Inflammatory macrophage (primary cell): ENCODE measurements around the gene FGF18.

Experiments used
- DNase-seq, 2 donors: peaks; one replicate each; pipeline ENCODE4 v3.0.0-alpha.2; 2020 to 2022

FGF18 gene

DNA sequence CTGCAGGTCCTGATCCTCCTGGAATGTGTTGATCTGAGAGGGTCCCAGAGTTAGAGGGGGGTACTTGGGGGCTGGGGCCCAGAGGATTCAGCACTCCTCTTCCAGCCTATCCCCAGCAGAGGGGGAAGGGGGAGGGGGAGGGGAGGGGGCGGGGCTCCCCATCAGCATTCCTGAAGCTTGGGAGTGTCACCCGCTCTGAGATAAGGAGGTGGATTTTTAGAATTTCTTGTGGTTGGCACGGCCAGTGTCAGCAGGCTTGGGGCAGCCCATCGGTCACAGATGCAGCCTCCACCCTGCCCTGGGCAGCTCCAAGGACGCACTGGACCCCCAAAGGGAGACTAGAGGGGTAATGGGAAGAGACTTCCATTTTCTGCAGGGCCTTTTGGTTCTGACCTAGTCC lies 5.3 kb downstream of the FGF18 start:
- DNase-seq, result no peak

DNA sequence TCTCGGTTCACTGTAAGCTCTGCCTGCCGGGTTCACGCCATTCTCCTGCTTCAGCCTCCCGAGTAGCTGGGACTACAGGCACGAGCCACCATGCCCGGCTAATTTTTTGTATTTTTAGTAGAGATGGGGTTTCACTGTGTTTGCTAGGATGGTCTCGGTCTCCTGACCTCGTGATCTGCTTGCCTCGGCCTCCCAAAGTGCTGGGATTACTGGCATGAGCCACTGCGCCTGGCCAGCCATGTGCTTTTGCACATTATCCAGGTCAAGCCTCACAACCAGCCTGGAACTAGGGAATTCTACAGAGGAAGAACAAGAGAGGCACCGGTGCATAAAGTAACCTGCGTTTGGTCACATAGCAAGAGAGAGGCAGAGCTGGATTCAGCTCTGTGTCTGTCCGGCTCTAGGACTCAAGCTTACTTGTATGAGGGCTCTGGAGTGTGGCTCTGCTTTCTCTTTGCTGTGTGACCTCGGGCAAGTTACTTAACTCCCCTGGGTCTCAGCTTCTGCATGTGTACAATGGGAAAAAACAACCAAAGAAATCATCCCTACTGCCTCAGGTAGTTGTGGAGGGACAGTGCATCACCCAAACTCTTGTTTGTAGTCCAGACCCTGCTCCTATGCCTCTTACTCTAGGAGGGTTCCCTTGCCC lies 6.3 kb downstream of the FGF18 start:
- no peak for DNase-seq

DNA sequence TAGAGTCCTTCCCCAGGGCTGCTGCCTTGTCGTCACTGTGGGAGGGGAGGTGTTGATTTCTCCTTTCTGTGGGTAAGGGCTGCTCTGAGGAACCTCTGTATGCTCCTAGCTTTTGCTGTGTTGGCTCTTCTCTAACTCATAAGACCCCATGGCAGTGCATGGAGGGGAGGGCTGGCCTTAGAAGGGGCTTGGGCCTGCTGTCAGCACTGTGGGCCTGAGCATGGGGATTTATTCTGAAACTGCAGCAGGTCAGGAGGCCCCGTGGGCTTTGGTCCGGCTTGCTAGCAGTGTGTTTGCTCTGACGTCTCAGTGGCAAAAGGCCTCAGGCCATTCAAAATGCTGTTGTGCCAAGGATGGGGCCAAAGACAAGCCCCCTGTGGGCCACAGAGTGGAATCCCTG lies 6.8 kb downstream of the FGF18 start:
- no peak for DNase-seq

DNA sequence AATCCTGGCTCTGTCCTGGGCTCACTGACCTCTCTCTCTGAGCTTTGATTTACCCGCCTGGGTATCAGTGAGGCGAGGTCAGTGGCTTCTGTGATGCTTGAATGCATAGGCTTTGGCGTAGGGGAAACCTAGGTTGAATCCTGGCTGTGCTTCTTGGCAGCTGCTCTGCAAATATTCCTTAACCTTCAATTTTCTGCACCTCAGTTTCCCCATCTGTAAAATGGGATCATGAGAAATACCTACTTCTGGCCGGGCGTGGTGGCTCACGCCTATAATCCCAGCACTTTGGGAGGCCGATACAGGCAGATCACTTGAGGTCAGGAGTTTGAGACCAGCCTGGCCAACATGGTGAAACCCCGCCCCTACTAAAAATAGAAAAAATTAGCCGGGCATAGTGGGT lies 7.2 kb downstream of the FGF18 start:
- no peak for DNase-seq

DNA sequence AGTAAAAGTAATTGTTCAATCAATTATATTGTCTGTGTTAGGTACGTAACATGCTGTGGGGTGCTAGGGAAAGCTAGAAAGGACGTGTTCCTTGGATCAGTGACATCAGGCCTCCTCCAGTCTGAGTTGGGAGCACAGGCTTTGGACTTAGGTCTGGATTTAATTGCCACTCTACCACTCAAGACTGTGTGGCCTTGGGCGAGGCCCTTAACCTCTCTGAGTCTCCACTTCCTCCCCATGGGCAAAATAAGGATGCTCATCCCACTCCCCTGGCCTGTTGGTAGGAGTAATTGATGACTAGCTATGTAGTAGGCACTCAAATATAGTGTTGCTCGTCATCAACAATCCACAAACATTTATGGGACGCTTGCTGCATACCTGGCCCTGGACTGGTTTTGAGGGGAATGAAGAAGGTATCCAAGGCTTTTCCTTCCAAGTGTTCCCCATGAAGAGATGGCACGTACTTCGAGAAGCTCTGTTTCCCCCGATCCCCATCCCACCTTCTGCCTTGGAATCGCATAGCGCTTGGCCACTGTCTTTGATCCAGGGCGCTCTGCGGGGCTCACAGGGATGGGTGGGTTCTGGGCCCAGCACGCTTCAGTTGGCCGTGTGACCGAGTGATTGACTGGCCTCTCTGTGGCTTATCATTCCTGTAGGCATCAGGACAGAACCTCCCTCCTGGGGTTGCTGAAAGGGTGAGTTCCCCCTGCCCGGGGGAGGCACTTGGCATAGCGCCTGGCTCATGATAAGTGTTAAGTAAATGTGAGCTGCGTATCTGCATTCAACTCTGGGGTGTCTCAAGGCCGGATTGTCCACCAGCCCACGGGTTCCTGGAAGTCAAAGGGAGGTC lies 8.1 kb downstream of the FGF18 start:
- no peak for DNase-seq

DNA sequence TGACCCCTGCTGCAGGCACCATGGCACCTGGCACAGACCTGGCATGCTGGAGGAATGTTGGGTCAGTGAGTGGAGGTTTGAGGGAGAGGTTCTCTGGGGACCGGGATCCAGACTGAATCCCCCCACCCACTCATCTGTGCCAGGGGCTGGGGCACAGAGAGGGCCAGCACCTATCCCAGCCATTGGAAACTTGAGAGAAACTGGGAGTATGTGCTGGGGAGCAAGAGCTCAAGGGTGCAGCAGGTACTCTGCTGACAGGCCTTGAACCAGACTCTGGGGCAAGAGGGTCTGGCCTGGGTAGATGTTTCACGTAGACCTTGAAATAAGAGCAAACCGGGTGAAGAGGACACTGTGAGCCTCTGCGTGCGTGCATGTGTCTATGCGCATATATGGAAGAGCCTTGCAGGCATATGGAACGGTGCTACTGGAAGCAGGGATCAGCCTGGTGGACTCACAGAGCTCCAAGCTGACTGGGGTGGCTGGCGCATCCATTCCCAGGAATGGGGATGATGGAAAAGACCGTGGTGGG lies 8.8 kb downstream of the FGF18 start:
- no peak for DNase-seq

DNA sequence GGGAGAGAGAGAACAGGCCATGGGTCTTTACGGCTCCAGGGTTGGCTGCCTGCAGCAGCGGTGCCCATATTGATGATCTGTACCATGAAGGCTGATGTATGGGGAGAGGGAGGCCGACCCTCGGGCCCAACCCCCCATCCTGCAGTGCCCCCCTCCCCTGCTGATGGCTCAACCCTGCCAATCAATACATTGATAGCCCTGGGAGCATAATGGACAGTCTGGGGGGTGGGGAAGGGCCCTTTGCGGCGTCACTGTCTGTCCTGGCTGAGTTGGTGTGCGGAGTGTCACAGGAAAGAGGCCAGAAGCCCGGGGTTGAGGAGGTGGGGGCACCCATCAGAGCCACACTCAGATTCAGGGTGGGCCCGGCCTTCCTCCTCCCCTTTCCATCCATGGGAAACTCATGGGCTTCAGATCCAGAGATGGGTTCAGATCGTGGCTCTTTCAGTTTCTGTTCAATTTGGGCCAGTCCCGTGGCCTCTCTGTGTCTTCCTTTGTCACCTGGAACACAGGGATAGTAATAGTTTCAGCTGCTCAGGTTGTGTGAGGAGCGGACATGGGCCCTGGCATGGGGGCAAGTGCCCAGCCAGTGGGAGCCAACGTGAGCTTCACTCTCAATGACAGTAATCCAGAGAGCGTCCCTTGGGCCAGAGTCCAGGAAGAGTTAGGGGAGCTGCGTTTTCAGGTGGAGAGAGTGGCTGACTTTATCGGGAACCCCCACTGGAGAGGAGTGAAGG lies 9.5 kb downstream of the FGF18 start:
- no peak for DNase-seq

DNA sequence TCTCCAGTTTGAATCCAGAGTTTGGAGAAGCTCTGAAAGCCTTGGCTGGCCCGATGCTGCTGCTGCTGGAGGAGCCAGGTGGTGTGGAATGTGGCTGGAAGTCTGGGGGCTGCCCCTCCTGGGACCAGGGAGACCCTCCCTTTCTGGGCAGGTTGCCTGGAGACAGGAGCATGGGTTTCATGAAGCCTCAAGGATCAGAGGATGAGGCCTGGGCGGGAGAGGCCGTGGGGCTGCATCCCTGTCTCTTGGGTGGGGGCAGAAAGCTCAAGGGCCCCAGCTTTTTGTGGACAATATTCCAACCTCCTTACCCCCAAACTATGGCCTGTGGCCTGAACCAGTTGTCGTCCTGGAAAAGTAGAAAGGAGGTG lies 10.1 kb downstream of the FGF18 start:
- no peak for DNase-seq

DNA sequence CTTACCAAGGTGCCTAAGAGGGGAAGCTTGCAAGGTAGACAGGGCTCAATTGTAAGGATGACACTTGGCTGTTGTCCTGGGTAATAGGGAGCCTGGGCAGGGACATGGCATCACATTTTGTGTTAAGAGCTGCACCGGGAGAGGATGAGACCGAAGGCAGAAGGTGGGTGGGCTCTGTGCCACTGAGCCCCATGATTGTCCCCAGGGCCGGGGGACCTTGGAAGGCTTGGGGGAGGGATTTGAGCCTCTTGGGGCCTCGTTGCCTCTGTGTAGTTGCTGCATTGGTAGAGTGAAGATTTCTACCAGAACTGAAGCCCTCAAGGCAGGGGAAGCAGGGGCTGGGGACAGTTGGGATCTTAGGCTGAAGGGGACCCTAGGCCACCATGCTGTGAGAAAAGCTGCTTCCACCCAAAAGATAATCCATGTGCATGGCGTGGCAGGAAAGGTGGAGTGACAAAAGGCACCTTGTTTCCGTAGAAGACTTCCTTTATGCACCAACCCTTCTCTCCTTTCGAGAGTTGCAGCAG lies 11.9 kb downstream of the FGF18 start:
- DNase-seq, result no peak

DNA sequence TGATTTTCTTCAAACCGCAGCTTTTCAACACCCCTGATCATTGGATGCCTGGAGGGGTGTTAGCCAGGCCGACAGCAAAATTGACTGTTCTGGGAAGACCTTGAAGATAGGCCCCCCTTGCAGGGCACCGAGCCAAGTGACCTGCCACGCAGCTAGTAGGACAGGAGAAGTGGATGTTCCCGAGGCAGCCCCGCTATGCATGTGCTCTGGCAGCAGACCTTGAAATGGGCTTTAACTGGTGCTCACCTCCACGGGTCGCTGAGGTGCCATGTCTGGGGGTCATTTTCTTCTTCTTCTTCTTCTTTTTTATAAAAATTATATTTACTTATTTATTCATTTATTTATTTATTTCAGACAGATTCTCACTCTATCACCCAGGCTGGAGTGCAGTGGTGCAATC lies 12.6 kb downstream of the FGF18 start:
- no peak for DNase-seq

DNA sequence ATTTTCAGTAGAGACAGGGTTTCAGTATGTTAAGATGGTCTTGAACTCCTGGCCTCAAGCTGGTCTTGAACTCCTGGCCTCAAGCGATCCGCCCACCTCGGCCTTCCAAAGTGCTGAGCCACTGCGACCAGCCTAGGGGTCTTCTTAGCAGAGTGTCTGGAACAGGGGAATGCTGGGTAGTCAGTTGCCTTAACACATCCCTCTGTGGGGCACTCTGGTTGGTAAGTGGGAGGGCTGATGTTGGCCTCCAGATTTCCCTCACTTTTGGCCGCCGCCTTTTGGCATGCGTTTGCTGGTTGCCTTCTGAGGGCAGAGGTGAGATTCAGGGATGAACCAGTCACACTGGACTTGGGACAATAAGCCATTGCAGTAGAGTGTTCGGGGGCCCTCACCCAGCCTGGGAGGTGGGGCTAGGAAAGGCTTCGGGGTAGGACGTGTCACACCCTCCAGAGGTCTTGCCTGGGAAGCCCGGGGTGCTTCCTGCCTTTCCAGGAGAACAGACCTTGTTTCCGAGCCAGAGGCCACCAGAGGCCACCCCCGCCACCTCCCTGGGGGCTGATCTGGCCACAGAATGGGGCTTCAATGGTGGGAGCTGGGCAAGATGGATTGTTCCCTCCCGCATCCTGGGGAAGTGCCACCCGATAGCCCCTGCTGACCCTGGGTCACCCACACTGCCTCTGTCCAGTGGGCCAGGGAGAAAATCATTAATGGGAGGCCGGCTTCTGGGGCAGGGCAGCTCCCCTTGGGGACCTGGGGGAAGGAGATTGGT lies 13.3 kb downstream of the FGF18 start:
- no peak for DNase-seq

DNA sequence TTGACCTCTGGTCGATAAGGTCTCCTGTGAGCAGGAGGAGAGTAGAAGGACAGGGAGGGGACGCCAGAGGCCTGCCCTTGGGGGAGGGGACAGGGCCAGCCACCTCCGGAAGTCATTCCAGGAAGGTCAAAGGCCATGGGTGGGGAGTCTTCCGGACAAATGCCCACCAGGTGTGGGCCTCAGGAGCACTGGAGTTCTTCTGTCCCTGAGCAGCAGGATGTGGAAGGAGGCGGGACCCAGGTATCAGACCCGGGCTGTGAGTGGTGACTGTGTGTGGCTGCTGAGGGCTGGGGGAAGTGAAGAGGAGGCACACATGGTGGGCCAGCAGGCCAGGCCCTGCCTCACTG lies 13.9 kb downstream of the FGF18 start:
- no peak for DNase-seq

DNA sequence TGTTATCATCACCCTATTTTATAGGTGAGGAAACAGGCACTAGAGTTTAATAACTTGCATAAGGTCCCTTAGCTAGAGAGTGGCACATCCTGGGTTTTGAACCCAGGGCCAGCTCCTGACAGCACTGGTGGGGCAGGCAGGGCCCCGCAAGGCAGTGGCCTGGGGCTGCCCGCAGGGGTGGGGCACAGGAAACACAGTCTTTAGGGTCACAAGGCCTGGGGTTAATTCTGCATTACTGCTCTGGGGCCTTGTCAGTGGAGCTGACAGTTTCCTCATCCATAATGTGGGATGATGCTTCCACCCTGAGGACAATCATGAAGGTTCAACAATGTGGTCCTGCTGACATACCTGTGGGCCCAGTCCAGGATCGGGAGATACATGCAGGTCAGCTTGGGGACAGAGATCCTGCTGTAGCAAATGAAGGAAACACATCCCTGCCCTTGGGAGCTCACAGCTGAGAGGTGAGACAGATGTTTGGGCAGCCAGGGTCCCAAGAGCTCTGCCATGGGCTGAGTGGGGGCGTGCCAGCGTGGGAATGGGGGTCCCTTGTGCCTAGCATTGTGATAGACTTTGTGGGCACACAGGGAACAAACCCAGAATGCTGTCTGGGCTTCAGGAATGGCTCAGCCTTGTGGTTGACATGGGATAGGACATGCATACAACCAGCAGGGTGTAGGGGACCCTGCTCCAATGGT lies 14.7 kb downstream of the FGF18 start:
- DNase-seq, result no peak

DNA sequence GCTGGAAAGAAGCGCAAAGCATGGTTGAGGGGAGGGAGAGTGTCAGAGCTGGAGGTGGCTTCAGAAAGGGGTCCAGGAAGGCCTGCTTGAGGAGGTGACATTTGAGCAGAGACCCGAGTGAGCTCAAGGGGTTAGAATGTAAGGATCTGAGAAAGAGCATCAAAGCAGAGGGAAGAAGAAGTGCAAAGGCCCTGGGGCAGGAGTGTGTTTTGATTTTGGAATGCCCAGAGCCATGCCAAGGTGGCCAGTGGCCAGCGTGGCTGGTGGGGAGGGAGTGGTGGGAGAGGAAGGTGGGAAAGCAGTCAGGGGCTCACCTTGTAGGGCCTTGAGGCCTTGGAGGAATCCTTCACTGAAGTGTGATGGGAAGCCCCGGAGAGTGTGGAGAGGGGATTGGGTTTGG lies 15.4 kb downstream of the FGF18 start:
- no peak for DNase-seq

DNA sequence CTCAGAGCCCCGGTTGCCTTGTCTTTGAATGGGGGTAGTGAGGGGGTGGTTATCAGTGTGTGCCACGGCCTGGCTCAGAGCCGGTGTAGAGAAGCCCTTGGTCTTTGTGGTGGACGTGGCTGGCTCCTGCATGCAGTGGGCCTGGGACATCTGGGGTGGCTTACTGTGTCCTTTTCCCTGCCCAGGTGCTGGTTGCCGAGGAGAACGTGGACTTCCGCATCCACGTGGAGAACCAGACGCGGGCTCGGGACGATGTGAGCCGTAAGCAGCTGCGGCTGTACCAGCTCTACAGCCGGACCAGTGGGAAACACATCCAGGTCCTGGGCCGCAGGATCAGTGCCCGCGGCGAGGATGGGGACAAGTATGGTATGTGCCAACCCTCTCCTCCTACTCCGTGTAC lies 16.5 kb downstream of the FGF18 start:
- no peak for DNase-seq

DNA sequence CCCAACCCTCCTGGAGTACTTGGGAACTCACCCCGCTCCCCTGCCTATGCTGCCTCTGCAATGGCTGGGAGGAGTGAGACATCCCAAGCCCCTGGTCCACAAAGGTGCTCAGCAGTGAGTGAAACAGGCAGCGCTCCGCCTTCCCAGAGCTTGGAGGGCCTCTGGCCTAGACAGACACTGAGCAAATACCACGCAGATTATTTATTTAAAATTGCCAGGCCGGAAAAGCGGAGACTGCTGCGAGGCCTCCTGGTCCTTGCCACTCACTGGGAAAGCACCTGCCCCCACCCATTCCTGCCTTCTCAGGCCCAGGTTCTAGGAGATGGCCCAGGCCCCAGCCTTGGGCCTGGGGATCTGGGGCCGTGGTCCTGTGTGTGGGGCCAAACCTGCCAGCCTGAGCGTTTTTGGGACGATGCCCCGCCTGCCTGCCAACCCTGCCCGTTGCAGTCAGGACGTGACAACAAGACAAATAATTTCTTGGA lies 17.4 kb downstream of the FGF18 start:
- no peak for DNase-seq

DNA sequence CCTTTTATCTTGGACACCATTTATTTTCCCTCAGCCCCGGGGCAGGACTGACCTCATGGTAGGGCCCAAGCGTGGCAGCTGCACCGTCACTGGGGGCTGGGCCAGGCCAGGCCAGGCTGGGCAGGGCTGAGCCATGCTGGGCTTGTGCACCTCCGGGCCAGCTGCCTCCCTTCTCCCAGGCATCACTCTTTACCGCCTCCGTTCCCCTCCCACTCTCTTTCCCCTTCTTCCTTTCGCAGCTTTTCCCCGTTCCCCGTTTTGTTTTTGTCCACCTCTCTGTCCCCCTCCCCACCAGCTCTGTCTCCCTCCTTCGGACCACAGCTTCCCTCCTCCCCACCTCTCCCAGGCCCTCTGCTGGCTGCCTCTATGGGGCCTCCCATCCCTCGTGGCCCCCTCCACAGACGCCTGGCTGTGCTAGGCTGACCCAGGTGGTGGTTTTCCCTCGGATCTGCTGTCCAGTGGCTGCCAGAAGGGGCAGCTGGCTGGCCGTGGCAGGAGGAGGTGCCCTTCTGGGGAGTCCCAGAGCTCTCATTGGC lies 17.9 kb downstream of the FGF18 start:
- DNase-seq, result no peak

DNA sequence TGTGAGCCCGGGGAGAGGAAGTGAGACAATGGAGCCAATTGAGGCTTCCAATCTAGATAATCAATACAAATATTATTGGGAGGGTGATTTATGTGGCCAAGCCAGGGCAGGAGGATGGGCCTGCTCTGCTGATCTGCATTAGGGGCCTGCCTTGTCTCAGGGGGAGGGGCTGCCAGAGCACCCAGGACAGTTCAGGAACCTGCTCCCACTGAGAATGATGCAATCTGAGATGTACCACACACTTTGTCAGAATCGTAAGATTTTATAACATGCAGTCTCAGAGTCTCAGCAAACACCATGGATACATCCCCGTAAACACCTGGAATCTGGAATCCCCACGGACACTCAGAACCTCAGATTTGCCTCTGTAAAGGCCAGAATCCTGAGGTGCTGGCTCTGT lies 19.3 kb downstream of the FGF18 start:
- DNase-seq, result no peak

DNA sequence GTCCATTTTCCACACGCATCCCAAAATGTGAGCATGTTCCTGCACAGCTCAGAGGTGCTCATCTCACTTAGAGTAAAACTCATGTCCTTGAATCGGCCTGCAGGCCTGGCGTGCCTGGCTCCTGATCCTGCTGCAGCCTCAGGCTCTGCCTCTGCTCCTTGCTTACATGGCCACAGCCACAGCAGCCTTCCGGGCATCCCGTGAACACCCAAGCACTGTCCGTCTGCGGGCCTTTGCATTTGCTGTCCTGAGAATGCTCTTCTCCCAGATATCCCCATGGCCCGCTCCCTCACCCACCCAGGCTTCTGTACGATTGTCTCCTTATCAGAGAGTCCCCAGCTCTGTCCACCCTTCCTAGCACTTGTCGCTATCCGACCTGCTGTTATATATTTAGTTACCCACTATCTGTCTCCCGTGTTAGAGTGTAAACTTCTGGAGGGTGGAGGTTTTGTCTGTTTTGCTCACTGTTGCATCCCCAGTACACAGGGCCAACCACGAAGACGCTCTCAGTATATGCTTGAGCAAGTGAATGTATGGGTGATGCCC lies 21.9 kb downstream of the FGF18 start:
- no peak for DNase-seq

DNA sequence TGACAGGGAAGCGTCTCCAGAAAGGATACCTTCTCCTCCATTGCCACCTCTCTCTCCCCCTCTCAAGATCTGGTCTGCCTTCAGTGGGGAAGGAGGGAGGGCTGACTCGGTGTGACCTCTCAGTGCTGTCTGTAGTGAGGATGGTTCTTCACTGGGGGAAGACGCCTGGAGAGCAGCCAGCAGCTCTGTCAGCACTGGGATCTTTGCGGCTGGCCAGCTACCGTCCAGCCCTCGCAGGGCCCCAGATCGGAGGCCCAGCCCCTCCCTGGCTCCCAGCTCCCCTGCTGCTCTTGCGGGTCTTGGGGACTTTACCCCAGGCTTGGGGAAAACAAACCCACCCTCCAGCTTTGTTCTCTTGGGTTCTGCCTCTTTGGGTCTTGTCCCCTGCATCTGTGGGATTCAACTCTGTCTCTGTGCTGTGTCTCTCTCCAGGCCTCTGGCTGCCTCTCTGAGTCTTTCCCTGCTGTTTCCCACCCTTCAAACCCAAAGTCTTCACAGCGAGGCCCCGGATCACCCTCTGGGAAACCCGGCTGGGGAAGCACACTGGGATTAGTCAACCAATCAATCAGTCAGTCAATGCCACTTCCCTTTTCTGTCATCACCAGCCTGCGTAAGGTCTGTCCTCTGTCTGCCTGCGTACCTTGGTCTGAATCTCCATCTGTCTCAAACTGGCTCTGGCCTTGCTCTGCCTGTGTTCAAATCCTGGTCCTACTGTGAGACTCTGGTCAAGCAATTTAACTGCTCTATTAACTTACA lies 23.0 kb downstream of the FGF18 start:
- DNase-seq, result peak; percentile 4 to 30
